Hepatocyte (in vitro differentiated cells): Measurements from ENCODE around the gene CHMP2B. TPM values are rescaled to one million over a fixed set of nuclear protein-coding genes. Genes with fewer than 3 reads are reported as not detected.

Experiments used
- DNase-seq: peaks from one replicate; pipeline ENCODE4 v3.0.0-alpha.2; 2016; ENCODE audit warnings: low spot score
- H2AFZ ChIP-seq: fragments of 200-600 bp; sonication (generic); 2 replicates; pipeline ENCODE4 v1.6.0; 2016; ENCODE audit warnings: antibody characterized with exemption, mild to moderate bottlenecking
- H3K27ac ChIP-seq: fragments of 200-600 bp; sonication (generic); 2 replicates; pipeline ENCODE4 v1.5.1; 2016; ENCODE audit warnings: mild to moderate bottlenecking
- H3K27me3 ChIP-seq: fragments of 200-600 bp; sonication (generic); 2 replicates; pipeline ENCODE4 v1.6.1; 2016
- H3K36me3 ChIP-seq: fragments of 200-600 bp; sonication (generic); replicated peaks from 2 replicates; pipeline ENCODE4 v1.5.1; 2016; ENCODE audit warnings: low read depth; ENCODE audit not compliant: insufficient read depth
- H3K4me1 ChIP-seq: fragments of 200-600 bp; sonication (generic); 2 replicates; pipeline ENCODE4 v1.5.1; 2016; ENCODE audit warnings: mild to moderate bottlenecking, moderate library complexity; ENCODE audit not compliant: insufficient read depth
- H3K4me2 ChIP-seq: fragments of 200-600 bp; sonication (generic); 2 replicates; pipeline ENCODE4 v1.6.0; 2016
- H3K4me3 ChIP-seq: fragments of 200-600 bp; sonication (generic); 2 replicates; pipeline ENCODE4 v1.5.1; 2016; ENCODE audit warnings: mild to moderate bottlenecking
- H3K79me2 ChIP-seq: fragments of 200-600 bp; sonication (generic); 2 replicates; pipeline ENCODE4 v1.6.0; 2017; ENCODE audit warnings: mild to moderate bottlenecking
- H3K9me2 ChIP-seq: fragments of 200-600 bp; sonication (generic); replicated peaks from 2 replicates; pipeline ENCODE4 v1.6.0; 2017; ENCODE audit warnings: mild to moderate bottlenecking; ENCODE audit not compliant: insufficient read depth
- H3K9me3 ChIP-seq: fragments of 200-600 bp; sonication (generic); 2 replicates; pipeline ENCODE4 v1.5.1; 2016; ENCODE audit warnings: low read depth, mild to moderate bottlenecking
- H4K20me1 ChIP-seq: fragments of 200-600 bp; sonication (generic); 2 replicates; pipeline ENCODE4 v1.6.0; 2016; ENCODE audit warnings: mild to moderate bottlenecking; ENCODE audit not compliant: insufficient read depth, poor library complexity, severe bottlenecking
- EZH2 ChIP-seq: fragments of 200-600 bp; sonication (generic); IDR thresholded peaks from 2 replicates; pipeline ENCODE4 v1.6.1; 2016; ENCODE audit warnings: antibody characterized with exemption, mild to moderate bottlenecking, borderline replicate concordance
- EZH2phosphoT487 ChIP-seq: fragments of 200-600 bp; sonication (generic); IDR thresholded peaks from one replicate; pipeline ENCODE4 v1.6.1; 2018; ENCODE audit warnings: antibody characterized with exemption, mild to moderate bottlenecking, low read depth, moderate library complexity; ENCODE audit not compliant: unreplicated experiment, severe bottlenecking
- WGBS: methylation state at CpG from one replicate; pipeline ENCODE4 v1.1.6; 2016; ENCODE audit warnings: low lambda C conversion rate; ENCODE audit errors: missing lambda C conversion rate; 5-methylcytosine and 5-hydroxymethylcytosine counted together
- polyA plus RNA-seq: library from polyadenylated mRNA; unstranded; fragments of >200 nt; fragmentation: Nextera tagmentation; extraction: Ambion mirVana; gene quantifications from 2 replicates; pipeline ENCODE4 v1.2.1, GENCODE V29; 2016
- total RNA-seq: library from RNA; depleted of rRNA; stranded (reverse); fragments of >200 nt; gene quantifications from 2 replicates; pipeline ENCODE4 v1.2.3, GENCODE V29; 2014
- TF ChIP-seq, protein P1 (sequence below): fragments of 200-600 bp; sonication (generic); IDR thresholded peaks from 2 replicates; pipeline ENCODE4 v1.5.1; 2016; ENCODE audit warnings: antibody characterized with exemption, mild to moderate bottlenecking; ENCODE audit not compliant: poor library complexity

Gene CHMP2B
- total and polyA plus RNA-seq, 2 experiments from 2014 or later: 69.5 to 79.3 TPM

DNA sequence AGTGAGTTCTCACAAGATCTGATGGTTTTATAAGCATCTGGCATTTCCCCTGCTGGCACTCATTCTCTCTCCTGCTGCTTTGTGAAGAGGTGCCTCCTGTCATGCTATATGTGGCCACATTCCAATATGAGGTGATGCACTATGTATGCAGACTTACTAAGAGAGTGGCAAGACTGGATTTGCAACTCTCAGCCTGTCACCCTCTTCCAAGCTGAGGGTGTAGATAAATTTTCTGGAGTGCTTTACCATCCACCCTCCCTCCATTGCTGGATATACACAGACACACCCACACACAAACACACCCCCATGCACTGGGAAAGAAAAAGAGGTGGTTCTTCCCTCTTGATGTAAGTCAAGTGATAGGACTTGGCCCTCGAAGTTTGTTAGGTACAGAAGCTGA lies 30.2 kb upstream of the CHMP2B start:
- Histone ChIP-seq H3K27me3 (no peaks in the 10 kb centered on the region), H3K4me2 (no peak overlapping the region), H3K9me3 (no peaks in the 10 kb centered on the region), H3K9me2 (no peaks in the 10 kb centered on the region), H4K20me1 (no peaks in the 10 kb centered on the region), H3K36me3 (no peaks in the 10 kb centered on the region), H3K4me1 (no peaks in the 10 kb centered on the region), H2AFZ (no peak overlapping the region), H3K27ac (no peak overlapping the region), H3K79me2 (no peaks in the 10 kb centered on the region), H3K4me3 (no peak overlapping the region)
- TF ChIP-seq EZH2phosphoT487 (no peak), EZH2 (no peak)
- TF ChIP-seq, protein P1, sequence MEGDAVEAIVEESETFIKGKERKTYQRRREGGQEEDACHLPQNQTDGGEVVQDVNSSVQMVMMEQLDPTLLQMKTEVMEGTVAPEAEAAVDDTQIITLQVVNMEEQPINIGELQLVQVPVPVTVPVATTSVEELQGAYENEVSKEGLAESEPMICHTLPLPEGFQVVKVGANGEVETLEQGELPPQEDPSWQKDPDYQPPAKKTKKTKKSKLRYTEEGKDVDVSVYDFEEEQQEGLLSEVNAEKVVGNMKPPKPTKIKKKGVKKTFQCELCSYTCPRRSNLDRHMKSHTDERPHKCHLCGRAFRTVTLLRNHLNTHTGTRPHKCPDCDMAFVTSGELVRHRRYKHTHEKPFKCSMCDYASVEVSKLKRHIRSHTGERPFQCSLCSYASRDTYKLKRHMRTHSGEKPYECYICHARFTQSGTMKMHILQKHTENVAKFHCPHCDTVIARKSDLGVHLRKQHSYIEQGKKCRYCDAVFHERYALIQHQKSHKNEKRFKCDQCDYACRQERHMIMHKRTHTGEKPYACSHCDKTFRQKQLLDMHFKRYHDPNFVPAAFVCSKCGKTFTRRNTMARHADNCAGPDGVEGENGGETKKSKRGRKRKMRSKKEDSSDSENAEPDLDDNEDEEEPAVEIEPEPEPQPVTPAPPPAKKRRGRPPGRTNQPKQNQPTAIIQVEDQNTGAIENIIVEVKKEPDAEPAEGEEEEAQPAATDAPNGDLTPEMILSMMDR: no peak
- peak; percentile 9 for DNase-seq
- 69% methylated on average over 1 of the region's 1 CpG for WGBS

DNA sequence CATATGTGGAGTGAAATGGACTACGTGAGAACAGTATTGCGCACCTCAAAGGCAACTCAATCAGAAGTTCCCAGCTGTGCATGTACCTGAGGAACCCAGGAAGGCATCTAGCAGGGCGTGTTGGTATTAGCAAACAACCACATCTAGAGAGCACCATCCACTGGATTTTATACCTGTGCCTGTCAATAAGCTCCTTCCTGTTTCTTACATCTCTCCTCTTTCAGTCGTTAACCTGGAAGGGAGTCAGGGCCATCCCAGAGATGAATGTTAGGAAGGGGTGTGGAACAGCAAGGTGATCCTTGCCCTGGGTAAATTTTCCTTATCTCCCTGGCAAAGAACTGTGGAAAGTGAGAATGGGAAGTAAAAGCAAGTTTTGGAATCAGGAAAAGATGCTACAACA lies 29.6 kb upstream of the CHMP2B start:
- no peak overlapping the region for H3K27ac ChIP-seq
- H3K9me2 ChIP-seq: no peaks in the 10 kb centered on the region
- H3K9me3 ChIP-seq: no peaks in the 10 kb centered on the region
- H3K79me2 ChIP-seq: no peaks in the 10 kb centered on the region
- TF ChIP-seq, protein P1: no peak
- TF ChIP-seq EZH2phosphoT487: no peak
- H3K27me3 ChIP-seq: no peaks in the 10 kb centered on the region
- no peak overlapping the region for H2AFZ ChIP-seq
- DNase-seq: no peak
- H3K4me2 ChIP-seq: no peak overlapping the region
- no peaks in the 10 kb centered on the region for H3K36me3 ChIP-seq
- no peaks in the 10 kb centered on the region for H3K4me1 ChIP-seq
- no peak overlapping the region for H3K4me3 ChIP-seq
- H4K20me1 ChIP-seq: no peaks in the 10 kb centered on the region
- WGBS: 78% methylated on average over 4 of the region's 4 CpGs

DNA sequence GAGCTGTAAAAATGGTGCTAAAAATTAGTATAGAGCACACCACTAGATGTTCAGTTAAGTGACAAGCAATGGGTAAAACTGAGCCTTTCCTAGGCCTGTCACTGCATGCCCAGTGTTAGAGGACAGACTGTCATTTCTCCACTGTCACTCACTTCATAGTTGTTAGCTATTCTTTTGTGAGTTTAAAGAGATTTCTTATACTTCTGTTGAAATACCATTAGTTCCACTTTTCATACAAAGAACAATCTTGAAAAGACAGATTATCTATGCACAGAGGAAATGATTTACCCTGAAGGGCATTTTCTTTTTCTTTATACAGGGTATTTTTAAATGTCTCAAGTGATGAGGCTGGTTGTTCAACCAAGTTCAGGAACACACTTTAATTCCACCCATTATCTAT lies 28.3 kb upstream of the CHMP2B start:
- TF ChIP-seq, protein P1: no peak
- TF ChIP-seq EZH2 (no peak), EZH2phosphoT487 (no peak)
- no peaks in the 10 kb centered on the region for H3K9me3 ChIP-seq
- H3K27ac ChIP-seq: no peak overlapping the region
- H3K36me3 ChIP-seq: no peaks in the 10 kb centered on the region
- no peaks in the 10 kb centered on the region for H3K9me2 ChIP-seq
- H3K27me3 ChIP-seq: no peaks in the 10 kb centered on the region
- H2AFZ ChIP-seq: no peak overlapping the region
- no peak overlapping the region for H3K4me2 ChIP-seq
- no peak overlapping the region for H3K4me3 ChIP-seq
- no peak for DNase-seq
- H3K4me1 ChIP-seq: no peaks in the 10 kb centered on the region
- no peaks in the 10 kb centered on the region for H4K20me1 ChIP-seq
- H3K79me2 ChIP-seq: no peaks in the 10 kb centered on the region

DNA sequence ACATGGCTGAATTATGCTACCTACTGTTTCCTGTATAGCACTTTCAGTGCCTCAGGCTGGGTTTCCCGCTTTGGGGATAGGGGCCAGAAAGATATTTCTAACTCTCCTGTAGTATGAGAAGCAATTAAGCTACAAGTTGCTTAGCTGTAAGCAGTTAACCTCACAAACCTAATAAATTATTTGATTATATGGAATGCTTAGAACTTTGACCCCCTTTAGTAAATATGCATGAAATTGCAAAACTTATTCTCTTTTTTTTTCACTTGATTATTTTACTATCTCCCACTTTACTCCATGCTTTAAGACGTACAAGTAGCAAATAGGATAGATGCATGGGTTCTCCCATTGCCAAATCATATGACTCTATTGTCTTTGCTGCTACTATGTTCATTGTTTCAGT lies 27.5 kb upstream of the CHMP2B start:
- H3K9me2 ChIP-seq: no peaks in the 10 kb centered on the region
- WGBS: 81% methylated on average over 2 of the region's 2 CpGs
- no peak overlapping the region for H3K4me2 ChIP-seq
- no peaks in the 10 kb centered on the region for H3K9me3 ChIP-seq
- H3K4me1 ChIP-seq: no peaks in the 10 kb centered on the region
- H3K27me3 ChIP-seq: no peaks in the 10 kb centered on the region
- H3K79me2 ChIP-seq: no peaks in the 10 kb centered on the region
- no peaks in the 10 kb centered on the region for H3K36me3 ChIP-seq
- H2AFZ ChIP-seq: no peak overlapping the region
- DNase-seq: no peak
- TF ChIP-seq EZH2phosphoT487: no peak
- TF ChIP-seq EZH2: no peak
- TF ChIP-seq, protein P1: no peak
- no peak overlapping the region for H3K4me3 ChIP-seq
- H4K20me1 ChIP-seq: no peaks in the 10 kb centered on the region
- H3K27ac ChIP-seq: no peak overlapping the region
